Nephron progenitor cell (in vitro differentiated cells): ENCODE measurements around the gene MTM1.

Experiments used
- DNase-seq: peaks from one replicate; pipeline ENCODE4 v3.0.0; 2021
- H3K27ac Mint-ChIP-seq: 2 replicates; pipeline ENCODE4 v1.8.0; 2021; ENCODE audit warnings: mild to moderate bottlenecking, moderate library complexity, mixed read lengths
- H3K27me3 Mint-ChIP-seq: 2 replicates; pipeline ENCODE4 v1.8.0; 2021; ENCODE audit warnings: mild to moderate bottlenecking, low read depth, mixed read lengths; ENCODE audit not compliant: poor library complexity
- H3K36me3 Mint-ChIP-seq: 2 replicates; pipeline ENCODE4 v1.8.0; 2021; ENCODE audit warnings: low read depth, mixed read lengths
- H3K4me1 Mint-ChIP-seq: 2 replicates; pipeline ENCODE4 v1.8.0; 2021; ENCODE audit warnings: mixed read lengths
- H3K4me3 Mint-ChIP-seq: 2 replicates; pipeline ENCODE4 v1.8.0; 2021; ENCODE audit warnings: mild to moderate bottlenecking, moderate library complexity, mixed read lengths
- H3K9me3 Mint-ChIP-seq: 2 replicates; pipeline ENCODE4 v1.8.0; 2021; ENCODE audit warnings: mild to moderate bottlenecking, moderate library complexity, mixed read lengths
- TF ChIP-seq, protein P1 (sequence below): fragments of 200-600 bp; sonication (generic); IDR thresholded peaks from 2 replicates; pipeline ENCODE4 v1.5.0; 2021; ENCODE audit warnings: antibody characterized with exemption

The MTM1 gene

DNA sequence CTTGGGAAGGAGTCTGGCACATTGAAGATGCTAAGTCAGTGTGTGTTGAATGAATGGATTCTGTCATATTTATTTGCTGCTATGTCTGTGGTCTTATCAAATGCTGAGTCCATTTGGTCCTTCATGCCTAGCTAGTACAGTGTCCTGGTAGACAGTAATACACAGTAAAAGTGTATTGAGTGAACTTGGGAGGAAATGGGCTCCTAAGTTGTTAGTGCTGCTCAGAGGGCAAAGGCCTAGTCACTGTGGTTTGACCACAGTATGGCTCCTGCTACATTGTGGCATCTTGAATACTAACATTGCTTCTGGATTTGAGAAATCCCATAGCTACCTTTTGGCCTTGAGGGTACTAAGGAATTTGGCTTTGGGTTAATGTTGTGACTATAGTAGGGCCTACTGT lies 33.9 kb downstream of the MTM1 start:
- no peak overlapping the region for H3K27ac Mint-ChIP-seq
- no peaks in the 10 kb centered on the region for H3K27me3 Mint-ChIP-seq
- H3K4me1 Mint-ChIP-seq, result peaks cover 4% of the 10 kb centered on the region
- TF ChIP-seq, protein P1, sequence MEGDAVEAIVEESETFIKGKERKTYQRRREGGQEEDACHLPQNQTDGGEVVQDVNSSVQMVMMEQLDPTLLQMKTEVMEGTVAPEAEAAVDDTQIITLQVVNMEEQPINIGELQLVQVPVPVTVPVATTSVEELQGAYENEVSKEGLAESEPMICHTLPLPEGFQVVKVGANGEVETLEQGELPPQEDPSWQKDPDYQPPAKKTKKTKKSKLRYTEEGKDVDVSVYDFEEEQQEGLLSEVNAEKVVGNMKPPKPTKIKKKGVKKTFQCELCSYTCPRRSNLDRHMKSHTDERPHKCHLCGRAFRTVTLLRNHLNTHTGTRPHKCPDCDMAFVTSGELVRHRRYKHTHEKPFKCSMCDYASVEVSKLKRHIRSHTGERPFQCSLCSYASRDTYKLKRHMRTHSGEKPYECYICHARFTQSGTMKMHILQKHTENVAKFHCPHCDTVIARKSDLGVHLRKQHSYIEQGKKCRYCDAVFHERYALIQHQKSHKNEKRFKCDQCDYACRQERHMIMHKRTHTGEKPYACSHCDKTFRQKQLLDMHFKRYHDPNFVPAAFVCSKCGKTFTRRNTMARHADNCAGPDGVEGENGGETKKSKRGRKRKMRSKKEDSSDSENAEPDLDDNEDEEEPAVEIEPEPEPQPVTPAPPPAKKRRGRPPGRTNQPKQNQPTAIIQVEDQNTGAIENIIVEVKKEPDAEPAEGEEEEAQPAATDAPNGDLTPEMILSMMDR, result no peak
- DNase-seq, result no peak
- H3K4me3 Mint-ChIP-seq, result no peak overlapping the region
- peaks cover 14% of the 10 kb centered on the region for H3K36me3 Mint-ChIP-seq
- peaks cover 21% of the 10 kb centered on the region for H3K9me3 Mint-ChIP-seq

GRCh38 chrX:150602743-150603142 lies 34.3 kb downstream of the MTM1 start:
- Mint-ChIP-seq H3K27me3 (no peaks in the 10 kb centered on the region), H3K36me3 (peaks cover 18% of the 10 kb centered on the region), H3K9me3 (peaks cover 26% of the 10 kb centered on the region), H3K4me1 (peaks cover 4% of the 10 kb centered on the region), H3K4me3 (no peak overlapping the region), H3K27ac (no peak overlapping the region)
- TF ChIP-seq, protein P1, result no peak
- DNase-seq, result no peak

DNA sequence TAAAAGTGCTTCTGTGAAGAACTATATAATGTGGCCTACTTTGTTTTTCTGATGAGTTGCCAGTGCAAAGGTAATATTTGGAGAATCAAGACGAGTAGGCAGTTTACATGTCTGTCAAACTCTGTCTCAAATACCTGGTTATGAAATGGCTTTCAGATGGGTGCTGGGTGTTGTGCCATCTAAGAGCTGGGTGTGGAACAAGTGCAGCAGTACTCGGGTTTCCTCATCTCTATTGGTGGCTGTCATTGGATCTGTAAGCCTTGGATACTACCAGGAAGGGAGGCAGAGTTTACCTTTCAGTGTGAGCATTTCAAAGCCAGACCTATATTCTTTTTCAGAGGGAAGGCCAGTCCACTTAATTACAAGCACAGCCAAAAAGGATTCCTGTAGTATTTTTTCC lies 37.2 kb downstream of the MTM1 start:
- DNase-seq, result no peak
- Mint-ChIP-seq H3K36me3 (peaks cover 27% of the 10 kb centered on the region), H3K27ac (no peak overlapping the region), H3K4me3 (no peak overlapping the region), H3K9me3 (peaks cover 39% of the 10 kb centered on the region), H3K4me1 (peaks cover 4% of the 10 kb centered on the region), H3K27me3 (no peaks in the 10 kb centered on the region)
- TF ChIP-seq, protein P1, result no peak

DNA sequence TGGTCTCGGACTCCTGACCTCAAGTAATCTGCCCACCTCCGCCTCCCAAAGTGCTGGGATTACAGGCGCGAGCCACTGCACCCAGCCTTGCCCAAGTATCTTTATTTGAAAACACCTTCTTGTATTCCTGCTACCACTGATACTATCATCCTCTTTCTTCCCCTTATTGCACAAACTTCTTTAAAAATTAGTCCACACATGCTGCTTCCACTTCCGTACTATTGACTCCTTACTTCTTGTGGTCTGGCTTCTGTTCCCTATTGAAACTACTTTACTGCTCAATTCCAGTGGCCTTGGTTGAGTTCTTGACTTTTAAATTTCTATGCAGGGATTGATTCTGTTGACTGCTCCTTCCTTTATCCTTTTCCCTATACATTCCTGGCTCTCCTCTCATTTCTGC lies 38.8 kb downstream of the MTM1 start:
- no peak for DNase-seq
- Mint-ChIP-seq H3K4me3 (no peak overlapping the region), H3K9me3 (peaks cover 33% of the 10 kb centered on the region), H3K27me3 (no peaks in the 10 kb centered on the region), H3K36me3 (peaks cover 22% of the 10 kb centered on the region), H3K4me1 (peaks cover 4% of the 10 kb centered on the region), H3K27ac (no peak overlapping the region)
- TF ChIP-seq, protein P1, result no peak

GRCh38 chrX:150610043-150610442 lies 41.6 kb downstream of the MTM1 start:
- Mint-ChIP-seq H3K4me1 (peaks cover 4% of the 10 kb centered on the region), H3K4me3 (no peak overlapping the region), H3K27me3 (no peaks in the 10 kb centered on the region), H3K27ac (no peak overlapping the region), H3K36me3 (peaks cover 30% of the 10 kb centered on the region), H3K9me3 (peaks cover 34% of the 10 kb centered on the region)
- TF ChIP-seq, protein P1, result no peak
- DNase-seq, result no peak

DNA sequence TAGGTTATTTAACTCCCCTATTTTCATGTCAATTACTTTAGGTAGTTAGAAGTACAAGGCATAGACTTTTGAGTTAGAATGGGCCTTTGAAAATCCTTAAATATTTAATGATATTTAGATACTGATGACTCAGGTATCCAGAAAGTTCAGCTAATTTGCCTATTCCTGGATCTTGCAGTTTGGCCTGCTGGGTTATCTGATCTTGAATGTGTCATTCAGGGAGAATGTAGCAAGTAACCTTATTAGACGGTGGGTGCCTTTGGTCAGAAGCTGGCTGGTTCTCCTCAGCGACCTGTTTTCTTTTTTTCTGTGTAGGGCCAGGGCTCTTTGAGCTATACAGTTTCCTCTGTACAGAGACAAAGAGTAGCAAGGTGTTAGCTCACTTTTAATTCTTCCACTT lies 42.0 kb downstream of the MTM1 start:
- no peak overlapping the region for H3K4me3 Mint-ChIP-seq
- TF ChIP-seq, protein P1, result no peak
- H3K27ac Mint-ChIP-seq, result no peak overlapping the region
- H3K36me3 Mint-ChIP-seq, result peaks cover 34% of the 10 kb centered on the region
- peaks cover 37% of the 10 kb centered on the region for H3K9me3 Mint-ChIP-seq
- peaks cover 4% of the 10 kb centered on the region for H3K4me1 Mint-ChIP-seq
- no peaks in the 10 kb centered on the region for H3K27me3 Mint-ChIP-seq
- no peak for DNase-seq
